ENCODE measurements around the gene HYAL2.
A peak's percentile ranks its signal among the peaks of the same experiment; 100 is the strongest.

Gene HYAL2

GRCh38 chr3:50322386-50323091 lies at the start of gene HYAL2:
Gene HYAL2, minus strand, starts transcription at chr3:50322745. Its CDS starts 2,256 bp downstream, at chr3:50320489.
- no peak for DNase-seq (ENCODE audit: low read depth)

- DNase-seq (ENCODE audit: low read depth), result no peak
Measured at GRCh38 chr3:50371133-50371685, 48.7 kb upstream of the HYAL2 start.

DNA sequence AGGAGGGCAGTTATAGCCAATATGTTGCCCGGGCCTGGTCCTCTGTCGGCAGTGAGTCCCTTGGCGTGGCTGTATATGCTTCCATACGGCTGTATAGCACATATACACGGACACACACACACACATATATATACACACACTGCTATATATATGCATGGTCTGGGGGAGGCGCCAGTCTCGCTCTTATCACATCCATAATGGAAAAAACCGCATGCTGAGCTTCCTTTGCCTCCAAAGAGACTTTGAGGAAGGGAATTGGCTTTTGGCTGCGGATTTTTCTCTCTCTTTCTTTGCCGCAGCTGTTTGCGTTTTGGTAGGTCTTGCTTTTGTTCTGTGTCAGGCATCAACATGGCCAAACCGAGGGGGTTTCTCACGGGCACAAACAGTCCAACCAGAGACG lies 48.0 kb upstream of the HYAL2 start:
- no peak for DNase-seq (ENCODE audit: low read depth)

DNA sequence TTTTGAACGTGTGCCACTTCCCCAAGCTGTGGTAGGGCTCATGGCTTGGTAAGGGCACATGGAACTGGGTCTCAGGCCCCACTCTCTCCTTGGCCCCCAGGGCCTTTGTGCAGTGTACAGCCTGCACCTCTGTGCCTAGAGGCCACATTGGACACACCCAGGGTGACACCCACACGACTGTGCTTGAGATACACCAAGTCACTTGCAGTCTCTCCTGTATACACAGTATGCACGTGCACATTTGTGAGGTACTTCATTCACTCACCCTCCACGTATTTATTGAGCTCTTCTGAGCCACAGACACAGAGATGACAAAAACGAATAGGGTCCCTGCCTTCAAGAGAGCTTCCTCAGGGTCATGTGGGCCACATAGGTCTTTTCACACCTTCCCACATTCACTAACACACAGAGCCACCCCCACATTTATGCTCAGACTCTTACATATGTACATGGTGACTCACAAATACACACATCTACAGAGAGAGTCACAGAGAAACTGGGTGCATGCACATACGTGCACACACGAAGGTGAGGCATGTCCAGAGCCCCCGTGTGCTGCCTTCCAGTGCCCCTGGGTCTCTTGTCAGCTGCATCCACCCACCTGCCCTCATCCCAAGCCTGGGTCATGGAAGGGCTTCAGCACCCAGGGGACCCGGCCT lies 46.6 kb upstream of the HYAL2 start:
- no peak for DNase-seq (ENCODE audit: low read depth)

- DNase-seq (ENCODE audit: low read depth), result no peak
Measured at GRCh38 chr3:50365842-50366220, 43.3 kb upstream of the HYAL2 start.

- DNase-seq (ENCODE audit: low read depth), result peak; percentile 25
Measured at GRCh38 chr3:50365080-50365841, 42.7 kb upstream of the HYAL2 start.

- DNase-seq (ENCODE audit: low read depth), result no peak
Measured at GRCh38 chr3:50364573-50365079, 42.1 kb upstream of the HYAL2 start.

DNA sequence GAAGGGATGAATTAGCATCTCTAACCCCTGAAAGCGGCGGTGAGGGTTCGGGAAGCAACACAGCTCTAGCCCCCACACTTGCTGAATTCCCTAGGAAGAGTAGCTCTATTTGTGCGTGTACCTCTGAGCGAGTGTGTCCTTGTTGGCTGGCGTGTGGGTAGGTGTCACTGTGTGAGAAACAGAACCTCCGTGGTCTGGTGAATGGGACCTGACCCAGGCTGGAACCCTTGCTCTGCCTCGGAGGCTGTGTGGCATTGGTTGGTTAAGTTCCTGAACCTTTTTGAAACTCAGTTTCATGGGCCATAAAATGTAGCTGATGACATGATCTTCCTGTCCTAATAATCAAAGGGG lies 37.2 kb upstream of the HYAL2 start:
- no peak for DNase-seq (ENCODE audit: low read depth)

DNA sequence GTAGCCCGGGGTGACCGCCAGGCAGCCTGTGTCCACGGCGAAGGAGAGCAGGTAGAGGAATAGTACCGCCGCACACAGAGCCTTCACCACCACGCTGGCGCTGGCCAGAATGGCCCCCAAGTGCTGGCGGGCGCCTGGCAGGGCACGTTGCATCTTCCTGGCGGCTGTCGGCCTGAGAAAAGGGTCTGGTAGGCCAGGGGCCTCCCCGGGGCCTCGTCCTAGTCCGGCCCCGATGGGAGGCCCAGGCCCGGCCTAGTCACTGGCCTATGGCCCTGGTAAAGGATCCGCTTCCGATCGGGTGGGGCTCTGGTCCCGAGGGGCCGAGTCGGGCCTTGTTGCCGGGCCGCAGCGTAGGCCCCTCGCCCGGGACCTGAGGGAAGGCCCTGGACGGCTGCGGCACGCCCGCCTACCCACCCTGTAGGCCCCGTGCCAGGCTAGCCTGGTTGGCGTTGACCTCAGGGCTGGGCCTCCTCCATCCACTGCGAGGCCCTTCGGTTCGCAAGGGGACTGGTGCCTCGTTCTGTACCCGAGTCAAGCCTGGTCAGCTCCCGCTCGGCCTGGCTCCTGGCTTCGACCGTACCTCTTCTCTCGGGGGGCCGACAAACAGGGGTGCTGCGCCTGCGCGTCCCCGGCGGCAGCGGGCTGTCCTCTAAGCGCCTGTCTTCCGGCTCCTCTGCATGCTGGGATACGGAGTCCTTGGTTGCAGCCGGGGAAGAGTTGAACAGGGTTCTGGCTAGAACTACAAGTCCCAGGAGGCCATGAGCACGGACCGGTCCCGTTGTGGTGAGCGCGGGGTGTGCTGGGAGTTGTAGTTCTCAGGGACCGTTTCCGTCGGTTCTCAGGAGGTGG lies 36.6 kb upstream of the HYAL2 start, which contains the start of gene TMEM115:
Gene TMEM115 (minus strand): TSS at position 611 of the 849 bp plus-strand sequence. CDS start 458 bp downstream, at position 153.
- peak; percentile 99 for DNase-seq (ENCODE audit: low read depth)

- DNase-seq (ENCODE audit: low read depth), result no peak
Measured at GRCh38 chr3:50358355-50358910, 35.9 kb upstream of the HYAL2 start.

DNA sequence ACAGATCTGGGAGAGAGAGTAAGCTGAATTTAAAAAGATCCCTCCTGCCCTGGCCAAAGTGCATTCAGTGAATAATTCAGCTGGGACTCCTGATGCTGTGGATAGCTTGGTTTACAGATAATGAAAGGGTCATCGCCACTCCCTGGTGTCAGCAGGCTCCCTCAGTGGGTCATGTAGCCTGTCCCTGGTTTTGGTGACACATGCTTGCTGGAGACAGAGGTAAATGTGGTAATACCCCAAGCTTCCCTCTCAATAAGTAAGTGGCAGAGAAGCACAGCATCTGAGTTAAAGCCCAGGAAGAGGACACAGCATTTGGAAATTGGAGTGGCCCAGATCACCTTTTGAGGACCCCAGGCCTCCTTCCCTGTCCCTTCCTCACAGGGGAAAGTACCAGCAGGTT lies 34.9 kb upstream of the HYAL2 start:
- no peak for DNase-seq (ENCODE audit: low read depth)

GRCh38 chr3:50356553-50356952 lies 34.0 kb upstream of the HYAL2 start:
- DNase-seq (ENCODE audit: low read depth), result no peak

DNA sequence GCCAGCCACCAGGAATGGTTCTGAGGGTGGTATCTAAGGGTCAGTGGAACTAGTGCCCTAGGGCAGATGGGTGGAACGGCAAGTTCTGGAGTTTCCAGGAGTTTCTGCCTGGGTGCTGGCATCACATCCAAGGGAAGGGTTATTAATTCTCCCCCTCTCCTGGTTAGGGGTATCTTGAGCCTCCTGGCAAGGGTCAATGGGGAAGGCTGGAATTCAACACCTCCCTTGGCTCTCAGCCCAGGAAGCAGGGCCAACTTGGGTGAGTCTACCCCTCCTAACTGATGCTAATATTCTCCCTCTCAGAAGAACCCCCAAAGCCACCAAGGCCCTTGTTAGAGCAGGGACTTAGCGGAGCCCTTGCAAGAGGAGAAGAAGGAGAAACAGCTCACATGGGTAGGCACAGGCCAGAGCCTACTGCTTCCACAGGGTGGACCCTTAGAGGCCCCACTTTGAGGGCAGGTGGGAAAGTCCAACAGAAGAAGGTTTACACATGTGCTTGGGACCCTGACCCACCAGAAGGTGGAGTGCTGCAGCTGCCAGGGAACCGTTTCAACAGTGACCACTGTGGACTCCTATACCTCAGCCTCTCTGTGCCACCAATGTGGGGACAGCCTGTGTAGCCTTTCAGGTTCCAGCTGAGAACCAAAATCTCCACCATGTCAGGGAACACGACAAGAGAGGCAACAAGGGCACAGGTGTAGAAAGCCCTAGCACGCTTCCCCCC lies 33.4 kb upstream of the HYAL2 start:
- DNase-seq (ENCODE audit: low read depth), result no peak

- no peak for DNase-seq (ENCODE audit: low read depth)
Measured at GRCh38 chr3:50354850-50355249, 32.3 kb upstream of the HYAL2 start.

DNA sequence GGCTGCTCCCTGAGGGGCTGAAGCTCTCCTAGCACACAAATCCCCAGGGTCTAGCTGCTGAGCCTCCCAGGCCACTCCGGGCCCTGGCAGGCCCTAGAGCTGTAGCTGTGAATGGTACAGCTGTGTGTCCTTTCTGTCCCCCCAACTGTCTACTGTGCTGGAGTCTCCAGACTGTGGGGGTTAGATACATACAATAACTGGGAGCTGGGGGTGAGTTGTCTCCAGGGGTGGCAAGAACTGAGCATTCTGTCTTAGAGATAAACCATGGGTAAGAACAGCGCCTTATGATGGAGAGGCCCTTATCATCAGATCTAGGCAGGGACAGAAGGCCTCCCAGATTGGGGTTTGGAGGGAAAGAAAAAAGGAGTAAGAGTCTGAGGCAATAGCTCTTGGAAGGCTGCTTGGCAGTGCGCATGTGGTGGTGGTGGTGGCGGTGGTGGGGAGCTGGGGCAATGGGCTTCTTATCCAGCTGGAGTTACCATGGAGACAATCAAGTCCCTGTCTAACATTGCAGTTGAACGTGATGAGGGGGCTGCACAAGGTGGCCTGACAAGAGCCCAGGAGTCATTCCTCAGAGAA lies 31.7 kb upstream of the HYAL2 start:
- no peak for DNase-seq (ENCODE audit: low read depth)

DNA sequence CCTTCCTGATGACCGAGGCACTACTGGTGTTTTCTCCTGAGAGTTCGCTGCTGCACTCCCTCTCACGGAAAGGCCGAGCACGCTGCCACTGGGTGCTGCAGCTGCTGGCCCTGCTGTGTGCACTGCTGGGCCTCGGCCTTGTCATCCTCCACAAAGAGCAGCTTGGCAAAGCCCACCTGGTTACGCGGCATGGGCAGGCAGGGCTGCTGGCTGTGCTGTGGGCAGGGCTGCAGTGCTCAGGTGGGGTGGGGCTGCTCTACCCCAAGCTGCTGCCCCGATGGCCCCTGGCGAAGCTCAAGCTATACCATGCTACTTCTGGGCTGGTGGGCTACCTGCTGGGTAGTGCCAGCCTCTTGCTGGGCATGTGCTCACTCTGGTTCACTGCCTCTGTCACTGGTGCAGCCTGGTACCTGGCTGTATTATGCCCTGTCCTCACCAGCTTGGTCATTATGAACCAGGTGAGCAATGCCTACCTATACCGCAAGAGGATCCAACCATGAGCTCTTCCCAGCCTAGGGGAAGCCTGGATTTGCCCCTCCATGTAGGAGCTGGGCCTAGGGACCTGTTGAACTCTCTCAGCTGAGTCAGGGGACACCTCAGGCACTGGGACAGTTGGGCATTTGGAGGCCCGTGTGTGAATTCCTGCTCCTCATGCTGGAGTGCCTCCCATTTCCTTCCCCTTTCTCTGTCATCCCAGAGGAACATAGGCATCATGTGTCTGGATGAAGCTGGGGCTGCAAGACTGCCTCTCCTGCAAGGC lies 30.9 kb upstream of the HYAL2 start:
- no peak for DNase-seq (ENCODE audit: low read depth)

- DNase-seq (ENCODE audit: low read depth), result no peak
Measured at GRCh38 chr3:50352781-50353180, 30.2 kb upstream of the HYAL2 start.

DNA sequence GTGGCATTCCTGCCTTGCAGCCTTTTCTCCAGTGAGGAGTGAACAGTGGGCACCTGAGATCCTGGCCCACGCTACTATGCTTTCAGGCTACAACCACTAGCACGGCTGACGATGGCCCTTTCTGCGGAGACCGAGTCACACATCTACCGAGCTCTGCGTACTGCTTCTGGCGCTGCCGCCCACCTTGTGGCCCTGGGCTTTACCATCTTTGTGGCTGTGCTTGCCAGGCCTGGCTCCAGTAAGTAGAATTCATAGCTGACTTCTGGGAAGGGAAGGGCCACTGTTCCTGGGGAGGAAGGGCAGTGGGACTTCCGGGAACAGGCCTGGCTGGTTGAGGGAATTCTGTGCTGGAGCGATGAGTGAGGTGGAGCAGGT lies 28.8 kb upstream of the HYAL2 start:
- DNase-seq (ENCODE audit: low read depth), result no peak

- DNase-seq (ENCODE audit: low read depth), result peak; percentile 87
Measured at GRCh38 chr3:50350527-50351322, 28.2 kb upstream of the HYAL2 start, which contains the start of the genes CYB561D2 and NPRL2. Gene CYB561D2, plus strand, starts transcription at chr3:50350862. Its CDS starts 572 bp downstream, at chr3:50351434. Gene NPRL2, minus strand, starts transcription at chr3:50350775. Its CDS starts 123 bp downstream, at chr3:50350652.

Data from stromal cell of bone marrow (primary cell).